Activated naive CD4-positive, alpha-beta T cell treated with anti-CD3 and anti-CD28 coated beads, Interleukin-2, amount 50 U/mL, for 24 hours (primary cell): ENCODE data around the gene SRRT.

Experiments
- H3K27ac Mint-ChIP-seq: one replicate; pipeline ENCODE4 v1.8.0; 2021; ENCODE audit warnings: mild to moderate bottlenecking, mixed read lengths
- H3K27me3 Mint-ChIP-seq: one replicate; pipeline ENCODE4 v1.8.0; 2021; ENCODE audit warnings: mixed read lengths
- H3K36me3 Mint-ChIP-seq: one replicate; pipeline ENCODE4 v1.8.0; 2021; ENCODE audit warnings: mixed read lengths
- H3K4me1 Mint-ChIP-seq: one replicate; pipeline ENCODE4 v1.8.0; 2021; ENCODE audit warnings: mixed read lengths
- H3K4me3 Mint-ChIP-seq: one replicate; pipeline ENCODE4 v1.8.0; 2021; ENCODE audit warnings: mild to moderate bottlenecking, mixed read lengths
- H3K9me3 Mint-ChIP-seq: one replicate; pipeline ENCODE4 v1.8.0; 2021; ENCODE audit warnings: mixed read lengths

SRRT gene, protein sequence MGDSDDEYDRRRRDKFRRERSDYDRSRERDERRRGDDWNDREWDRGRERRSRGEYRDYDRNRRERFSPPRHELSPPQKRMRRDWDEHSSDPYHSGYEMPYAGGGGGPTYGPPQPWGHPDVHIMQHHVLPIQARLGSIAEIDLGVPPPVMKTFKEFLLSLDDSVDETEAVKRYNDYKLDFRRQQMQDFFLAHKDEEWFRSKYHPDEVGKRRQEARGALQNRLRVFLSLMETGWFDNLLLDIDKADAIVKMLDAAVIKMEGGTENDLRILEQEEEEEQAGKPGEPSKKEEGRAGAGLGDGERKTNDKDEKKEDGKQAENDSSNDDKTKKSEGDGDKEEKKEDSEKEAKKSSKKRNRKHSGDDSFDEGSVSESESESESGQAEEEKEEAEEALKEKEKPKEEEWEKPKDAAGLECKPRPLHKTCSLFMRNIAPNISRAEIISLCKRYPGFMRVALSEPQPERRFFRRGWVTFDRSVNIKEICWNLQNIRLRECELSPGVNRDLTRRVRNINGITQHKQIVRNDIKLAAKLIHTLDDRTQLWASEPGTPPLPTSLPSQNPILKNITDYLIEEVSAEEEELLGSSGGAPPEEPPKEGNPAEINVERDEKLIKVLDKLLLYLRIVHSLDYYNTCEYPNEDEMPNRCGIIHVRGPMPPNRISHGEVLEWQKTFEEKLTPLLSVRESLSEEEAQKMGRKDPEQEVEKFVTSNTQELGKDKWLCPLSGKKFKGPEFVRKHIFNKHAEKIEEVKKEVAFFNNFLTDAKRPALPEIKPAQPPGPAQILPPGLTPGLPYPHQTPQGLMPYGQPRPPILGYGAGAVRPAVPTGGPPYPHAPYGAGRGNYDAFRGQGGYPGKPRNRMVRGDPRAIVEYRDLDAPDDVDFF

DNA sequence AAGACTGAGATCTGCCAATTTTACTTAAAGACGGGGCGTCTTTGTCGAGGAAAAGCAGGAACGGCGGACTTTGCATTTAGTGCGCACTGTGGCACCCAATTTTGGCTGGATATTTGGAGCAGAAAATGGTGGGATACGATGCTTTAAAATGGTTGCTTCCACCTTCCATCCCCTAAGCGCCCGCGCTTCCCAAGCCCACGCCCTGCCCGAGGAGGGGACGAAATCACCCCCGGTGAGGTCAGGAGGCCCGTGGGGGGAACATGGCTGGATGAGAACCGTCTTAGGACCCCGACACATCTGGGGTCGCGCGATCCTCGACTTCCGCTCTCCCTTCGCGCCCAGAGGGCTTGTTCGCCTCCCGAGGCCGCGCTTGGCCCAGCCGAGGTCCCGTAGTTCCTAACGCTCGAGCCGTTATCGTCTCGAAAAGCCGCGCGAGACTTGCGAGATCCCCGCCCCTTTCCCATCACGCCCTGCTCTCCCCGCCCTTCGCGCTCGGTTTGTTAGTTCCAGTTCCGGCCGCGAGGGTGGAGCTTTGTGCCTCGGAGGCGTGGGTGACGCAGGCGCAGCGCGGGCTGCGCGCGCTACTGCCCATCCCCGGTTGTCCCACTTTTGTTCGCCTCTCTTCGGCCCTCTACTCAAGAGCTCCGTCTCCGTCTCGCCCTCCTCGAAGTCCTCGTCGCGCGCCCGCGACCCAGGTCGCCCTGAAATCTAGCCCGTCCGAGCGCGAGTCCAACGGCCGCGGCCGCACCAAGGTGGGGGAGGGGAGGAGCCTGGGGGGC lies at the start of gene SRRT:
TSS of gene SRRT (plus strand) at position 527 of the 779 bp plus-strand sequence. CDS start 488 bp downstream, outside the sequence.
- H3K9me3 Mint-ChIP-seq: no peaks in the 10 kb centered on the region
- H3K27ac Mint-ChIP-seq: peak within 1 kb of the TSS; percentile 99
- H3K36me3 Mint-ChIP-seq: peaks cover 22% of the 10 kb centered on the region
- H3K4me1 Mint-ChIP-seq: peaks cover 48% of the 10 kb centered on the region
- peak within 1 kb of the TSS; percentile 99 for H3K4me3 Mint-ChIP-seq
- H3K27me3 Mint-ChIP-seq: no peaks in the 10 kb centered on the region

DNA sequence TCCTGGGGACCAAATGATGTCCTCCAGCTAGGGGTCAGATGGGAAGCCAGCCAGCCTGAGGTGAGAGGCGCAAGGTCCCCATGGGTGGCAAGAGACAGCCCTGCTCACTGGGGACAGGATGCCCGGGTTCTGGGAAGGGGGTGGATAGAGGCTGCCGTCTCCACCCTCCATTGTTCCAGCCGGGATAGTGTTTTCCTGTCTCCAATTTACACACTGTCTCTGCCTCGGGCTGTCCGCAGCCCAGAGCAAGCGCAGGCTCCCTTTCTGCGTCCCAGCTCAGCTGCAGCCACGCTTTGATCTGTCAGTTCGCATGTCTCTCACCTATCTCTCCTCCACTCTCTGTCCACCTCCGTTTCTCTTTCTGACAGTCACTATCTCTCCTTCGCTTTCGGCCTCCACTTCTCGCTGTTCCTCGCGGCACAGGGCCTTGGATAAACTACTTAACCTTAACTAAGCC lies 49.7 kb upstream of the SRRT start:
- Mint-ChIP-seq H3K27ac (no peak overlapping the region), H3K4me1 (peaks cover 19% of the 10 kb centered on the region), H3K27me3 (peaks cover 23% of the 10 kb centered on the region), H3K4me3 (no peak overlapping the region), H3K9me3 (no peaks in the 10 kb centered on the region), H3K36me3 (peaks cover 2% of the 10 kb centered on the region)

DNA sequence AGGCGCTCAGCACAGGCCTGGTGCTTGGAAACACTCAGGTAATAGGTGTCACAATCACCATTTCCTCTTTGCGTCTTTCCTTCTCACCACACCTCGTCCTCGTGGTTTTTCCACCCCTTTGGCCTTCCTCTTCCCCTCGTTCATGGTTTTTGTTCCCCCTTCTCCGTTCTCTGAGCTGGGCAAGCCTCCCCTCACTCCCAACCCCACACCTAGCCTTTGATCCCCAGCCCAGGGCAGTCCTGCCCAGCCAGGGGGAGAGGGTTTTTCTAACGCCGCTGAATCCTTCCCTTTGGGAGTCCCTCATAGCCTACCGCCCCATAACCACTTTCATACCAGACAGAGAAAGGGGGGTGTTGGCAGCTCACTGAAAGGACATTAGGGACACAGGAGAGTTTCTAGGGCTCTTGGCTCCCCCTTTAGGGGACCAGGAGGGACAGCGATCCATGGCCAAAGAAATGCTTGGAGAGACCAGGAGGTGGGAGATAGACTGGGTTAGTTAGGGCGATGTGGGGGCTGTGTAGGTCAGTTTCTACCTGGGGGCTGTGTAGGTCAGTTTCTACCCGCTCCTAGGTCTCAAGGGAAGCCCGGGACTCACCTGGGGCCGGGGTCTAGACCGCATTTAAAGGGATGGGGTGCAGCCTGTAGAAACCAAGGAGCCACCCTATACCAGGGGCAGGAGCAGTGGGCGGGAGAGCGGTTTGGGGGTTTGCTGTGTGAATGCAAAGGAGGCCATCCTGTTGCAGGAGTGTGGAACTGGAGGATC lies 49.0 kb upstream of the SRRT start:
- peak overlapping the region; percentile 82 for H3K4me3 Mint-ChIP-seq
- H3K27ac Mint-ChIP-seq: peak overlapping the region; percentile 74
- H3K9me3 Mint-ChIP-seq: no peaks in the 10 kb centered on the region
- peaks cover 23% of the 10 kb centered on the region for H3K27me3 Mint-ChIP-seq
- peaks cover 2% of the 10 kb centered on the region for H3K36me3 Mint-ChIP-seq
- H3K4me1 Mint-ChIP-seq: peaks cover 19% of the 10 kb centered on the region

DNA sequence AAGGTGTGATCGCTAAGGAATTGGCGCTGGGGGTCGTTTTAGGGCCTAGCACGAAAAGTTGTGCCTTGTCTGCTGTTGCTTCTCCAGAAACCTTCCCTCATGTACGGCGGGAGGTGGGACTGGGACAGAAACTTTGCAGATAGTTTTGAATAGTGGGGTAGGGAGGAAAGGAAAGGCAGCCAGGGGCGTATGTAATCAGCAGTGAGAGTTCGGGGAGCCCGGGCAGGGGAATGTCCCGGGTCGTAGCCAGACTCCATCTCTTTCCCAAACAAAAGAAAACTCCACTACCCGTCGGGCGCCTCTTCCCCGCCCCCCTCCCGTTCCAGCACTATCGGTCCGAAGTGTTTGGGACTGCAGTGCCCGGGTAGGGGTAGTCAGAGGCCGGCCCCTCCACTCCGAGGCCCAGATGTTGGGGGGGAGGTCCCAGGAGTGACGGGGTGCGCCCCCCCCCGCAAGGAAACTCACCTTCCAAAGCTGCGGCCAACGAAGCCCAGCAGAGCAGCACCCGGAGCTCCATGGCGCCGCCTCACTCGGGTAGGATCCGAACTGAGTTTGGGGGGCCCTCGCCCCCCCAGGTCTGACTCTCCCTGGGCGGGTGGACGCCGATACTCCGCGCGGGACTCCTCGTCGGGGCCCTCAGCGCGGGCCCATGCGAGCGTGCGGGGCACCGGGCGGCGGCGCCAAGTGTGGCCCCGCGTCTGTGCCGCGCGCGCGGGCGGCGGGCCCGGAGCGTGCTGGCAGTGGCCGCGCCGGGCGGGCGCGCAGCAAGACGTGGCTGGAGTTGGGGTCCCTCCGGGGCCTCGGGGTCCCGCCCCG lies 48.2 kb upstream of the SRRT start:
- Mint-ChIP-seq H3K27ac (peak overlapping the region; percentile 55), H3K4me1 (peaks cover 19% of the 10 kb centered on the region), H3K36me3 (peaks cover 2% of the 10 kb centered on the region), H3K9me3 (no peaks in the 10 kb centered on the region), H3K27me3 (peaks cover 24% of the 10 kb centered on the region), H3K4me3 (peak overlapping the region; percentile 82)

DNA sequence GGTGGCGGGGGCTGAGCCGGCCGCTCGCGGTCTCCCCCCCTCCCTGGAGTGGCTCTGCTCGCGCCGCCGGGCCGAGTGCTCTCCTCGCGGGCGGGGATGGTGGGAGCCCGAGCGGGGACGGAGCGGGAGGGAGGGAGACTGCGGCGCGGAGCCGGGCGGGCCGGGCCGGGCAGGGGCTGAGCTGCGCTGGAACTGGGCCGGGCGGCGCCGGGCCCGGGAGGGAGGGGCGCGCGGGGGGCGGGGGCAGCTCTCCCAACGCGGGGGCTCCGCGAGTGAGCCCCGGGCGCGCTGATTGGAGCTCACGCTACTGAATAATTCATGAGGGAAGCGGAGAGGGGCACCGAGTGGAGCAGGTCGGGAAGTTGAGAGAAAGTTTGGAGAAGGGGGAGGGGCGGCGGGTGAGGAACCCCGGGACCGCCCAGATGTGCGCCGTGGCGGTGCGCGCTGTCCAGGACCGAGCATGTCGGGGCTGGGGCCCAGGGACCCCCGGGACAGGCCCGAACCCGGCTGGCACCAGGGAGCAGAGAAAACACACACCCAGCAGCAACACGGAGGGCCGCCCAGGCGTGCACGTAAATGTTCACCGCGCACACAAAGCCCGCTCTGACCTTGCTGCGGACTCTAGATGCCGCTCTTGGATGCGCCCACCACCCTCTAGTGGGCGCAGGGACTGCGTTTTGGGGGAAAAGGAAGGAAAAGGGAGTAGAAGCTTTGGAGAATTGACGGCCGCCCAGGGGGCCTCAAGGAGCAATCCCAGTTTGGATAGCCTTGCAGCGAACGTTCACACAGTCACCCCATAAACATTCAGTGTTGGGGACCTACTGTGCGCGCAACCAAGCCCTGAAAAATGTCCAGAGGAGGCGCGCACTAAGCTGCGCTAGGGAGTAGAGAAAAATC lies 47.3 kb upstream of the SRRT start, which contains the start of gene EPHB4:
TSS of gene EPHB4 (minus strand) at position 194 of the 897 bp plus-strand sequence. CDS start 493 bp downstream, outside the sequence.
- Mint-ChIP-seq H3K4me1 (peaks cover 19% of the 10 kb centered on the region), H3K9me3 (no peaks in the 10 kb centered on the region), H3K36me3 (peaks cover 2% of the 10 kb centered on the region), H3K27me3 (peaks cover 25% of the 10 kb centered on the region), H3K27ac (peak within 1 kb of the TSS; percentile 55), H3K4me3 (peak within 1 kb of the TSS; percentile 82)

DNA sequence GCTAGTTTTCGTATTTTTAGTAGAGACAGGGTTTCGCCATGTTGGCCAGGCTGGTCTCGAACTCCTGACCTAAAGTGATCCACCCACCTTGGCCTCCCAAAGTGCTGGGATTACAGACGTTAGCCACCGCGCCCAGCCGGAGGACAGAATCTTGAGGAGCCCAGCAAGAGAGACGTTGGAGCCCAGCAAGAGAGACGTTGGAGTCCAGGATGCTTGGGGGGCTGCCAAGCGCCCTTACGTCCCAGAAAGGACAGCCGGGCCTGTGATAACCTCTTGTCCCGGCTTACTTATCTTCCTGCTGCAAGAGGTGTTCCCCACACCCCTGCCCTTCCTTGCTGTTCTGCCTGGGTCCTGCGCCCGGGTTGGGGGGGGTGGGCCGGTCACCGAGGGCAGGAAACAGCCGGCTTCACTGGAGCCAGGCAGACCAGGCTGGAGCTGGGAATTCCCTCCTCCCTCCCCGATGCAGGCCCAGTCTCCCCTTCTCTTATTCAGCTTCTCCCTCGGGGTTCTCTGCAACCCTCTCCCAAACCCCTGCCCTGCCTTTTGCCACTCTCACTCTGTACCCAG lies 45.7 kb upstream of the SRRT start:
- H3K27me3 Mint-ChIP-seq: peaks cover 25% of the 10 kb centered on the region
- peaks cover 2% of the 10 kb centered on the region for H3K36me3 Mint-ChIP-seq
- peaks cover 19% of the 10 kb centered on the region for H3K4me1 Mint-ChIP-seq
- no peak overlapping the region for H3K4me3 Mint-ChIP-seq
- H3K27ac Mint-ChIP-seq: peak overlapping the region; percentile 23
- no peaks in the 10 kb centered on the region for H3K9me3 Mint-ChIP-seq

DNA sequence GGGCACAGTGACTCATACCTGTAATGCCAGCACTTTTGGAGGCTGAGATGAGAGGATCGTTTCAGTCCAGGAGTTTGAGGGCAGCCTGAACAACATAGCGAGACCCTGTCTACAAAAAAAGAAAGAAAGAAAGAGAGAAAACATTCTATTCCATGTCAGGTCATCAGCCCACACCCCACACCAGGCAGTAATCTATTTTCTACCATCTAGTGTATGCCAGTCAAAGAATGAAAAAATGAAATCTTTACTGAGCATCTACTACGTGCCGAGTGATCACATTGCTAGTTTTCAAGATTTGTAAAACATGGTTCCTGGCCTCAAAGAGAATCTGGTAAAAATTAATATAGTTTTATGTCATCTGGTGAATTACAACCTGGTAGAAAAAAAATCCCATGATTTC lies 44.5 kb upstream of the SRRT start:
- peaks cover 1% of the 10 kb centered on the region for H3K36me3 Mint-ChIP-seq
- H3K27ac Mint-ChIP-seq: no peak overlapping the region
- H3K9me3 Mint-ChIP-seq: no peaks in the 10 kb centered on the region
- H3K27me3 Mint-ChIP-seq: peaks cover 23% of the 10 kb centered on the region
- H3K4me3 Mint-ChIP-seq: no peak overlapping the region
- H3K4me1 Mint-ChIP-seq: peaks cover 19% of the 10 kb centered on the region

DNA sequence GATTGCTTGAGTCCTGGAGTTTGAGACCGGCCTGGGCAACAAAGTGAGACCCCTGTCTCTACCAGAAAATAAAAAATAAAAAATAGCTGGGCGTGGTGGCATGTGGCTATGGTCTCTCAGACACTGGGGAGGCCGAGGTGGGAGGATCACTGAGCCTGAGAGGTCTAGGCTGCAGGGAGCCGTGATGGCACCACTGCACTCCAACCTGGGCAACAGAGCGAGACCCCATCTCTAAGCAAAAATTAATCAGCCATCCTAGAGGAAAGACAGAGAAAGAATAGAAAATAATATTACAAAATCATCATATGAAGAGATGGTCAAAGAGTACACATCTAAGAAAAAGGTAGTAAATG lies 42.6 kb upstream of the SRRT start:
- Mint-ChIP-seq H3K27ac (no peak overlapping the region), H3K4me3 (no peak overlapping the region), H3K4me1 (peaks cover 16% of the 10 kb centered on the region), H3K9me3 (no peaks in the 10 kb centered on the region), H3K27me3 (peaks cover 12% of the 10 kb centered on the region), H3K36me3 (no peaks in the 10 kb centered on the region)

DNA sequence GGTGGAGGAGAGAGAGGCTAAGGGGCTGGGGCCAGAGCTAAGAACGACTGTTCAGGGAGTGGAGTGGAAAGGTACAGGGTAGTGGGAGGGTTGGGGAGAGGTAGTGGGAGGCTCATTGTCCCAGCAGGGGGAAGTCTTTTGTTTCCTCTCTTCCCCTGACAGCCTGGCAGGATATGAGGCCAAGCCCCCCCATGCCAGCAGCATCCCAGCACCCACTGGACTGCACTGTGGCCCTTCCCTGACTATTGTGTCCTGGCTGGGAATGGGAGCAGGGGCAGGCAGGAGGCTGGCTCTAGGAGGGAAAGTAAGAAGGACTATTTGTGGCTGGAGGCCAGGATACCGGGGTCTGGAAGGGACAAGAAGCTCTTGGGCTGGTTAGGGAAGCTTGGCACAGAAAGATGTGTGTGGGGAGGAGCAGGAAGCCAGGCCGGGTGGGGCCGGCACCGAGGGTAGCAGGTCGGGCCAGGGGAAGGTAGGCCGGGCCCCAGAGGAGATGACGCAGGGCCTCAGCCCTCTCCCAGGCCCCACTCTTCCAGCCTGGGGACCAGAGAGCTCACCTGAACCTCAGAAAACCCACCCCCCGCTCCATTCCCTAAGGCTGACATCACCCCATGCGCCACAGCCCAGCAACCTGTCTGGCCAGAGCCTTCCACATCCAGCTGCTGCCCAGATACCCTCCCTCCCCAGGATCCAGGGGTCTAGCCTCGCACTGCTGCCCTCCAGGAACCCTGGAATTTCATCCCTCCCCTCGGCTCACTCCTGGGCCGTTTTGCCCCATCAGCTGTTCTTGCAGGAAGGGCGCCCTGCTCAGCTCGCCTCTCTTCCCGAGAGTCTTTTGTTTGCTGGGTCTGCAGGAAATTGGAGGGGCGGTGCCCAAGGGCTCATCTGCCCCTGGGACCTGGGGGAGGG lies 38.7 kb upstream of the SRRT start:
- no peak overlapping the region for H3K27ac Mint-ChIP-seq
- no peaks in the 10 kb centered on the region for H3K9me3 Mint-ChIP-seq
- H3K4me3 Mint-ChIP-seq: peak overlapping the region; percentile 34
- H3K4me1 Mint-ChIP-seq: peaks cover 9% of the 10 kb centered on the region
- H3K27me3 Mint-ChIP-seq: peaks cover 2% of the 10 kb centered on the region
- no peaks in the 10 kb centered on the region for H3K36me3 Mint-ChIP-seq

DNA sequence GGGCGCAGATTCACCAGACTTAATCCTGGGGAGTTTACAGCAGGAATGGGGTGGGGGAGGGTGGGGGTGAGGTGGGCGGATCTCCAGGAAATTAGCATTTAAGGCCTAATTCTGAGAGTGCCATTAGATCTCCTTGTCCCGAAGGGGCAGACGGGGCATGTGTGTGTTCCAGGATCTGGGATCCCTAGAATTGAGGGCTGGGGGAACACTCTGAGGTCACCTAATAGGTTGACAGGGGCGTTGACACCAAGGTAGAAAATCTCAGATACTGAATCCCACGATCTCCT lies 38.1 kb upstream of the SRRT start:
- no peaks in the 10 kb centered on the region for H3K9me3 Mint-ChIP-seq
- peaks cover 9% of the 10 kb centered on the region for H3K4me1 Mint-ChIP-seq
- peak overlapping the region; percentile 79 for H3K27ac Mint-ChIP-seq
- H3K27me3 Mint-ChIP-seq: peaks cover under 1% of the 10 kb centered on the region
- H3K4me3 Mint-ChIP-seq: peak overlapping the region; percentile 85
- no peaks in the 10 kb centered on the region for H3K36me3 Mint-ChIP-seq

DNA sequence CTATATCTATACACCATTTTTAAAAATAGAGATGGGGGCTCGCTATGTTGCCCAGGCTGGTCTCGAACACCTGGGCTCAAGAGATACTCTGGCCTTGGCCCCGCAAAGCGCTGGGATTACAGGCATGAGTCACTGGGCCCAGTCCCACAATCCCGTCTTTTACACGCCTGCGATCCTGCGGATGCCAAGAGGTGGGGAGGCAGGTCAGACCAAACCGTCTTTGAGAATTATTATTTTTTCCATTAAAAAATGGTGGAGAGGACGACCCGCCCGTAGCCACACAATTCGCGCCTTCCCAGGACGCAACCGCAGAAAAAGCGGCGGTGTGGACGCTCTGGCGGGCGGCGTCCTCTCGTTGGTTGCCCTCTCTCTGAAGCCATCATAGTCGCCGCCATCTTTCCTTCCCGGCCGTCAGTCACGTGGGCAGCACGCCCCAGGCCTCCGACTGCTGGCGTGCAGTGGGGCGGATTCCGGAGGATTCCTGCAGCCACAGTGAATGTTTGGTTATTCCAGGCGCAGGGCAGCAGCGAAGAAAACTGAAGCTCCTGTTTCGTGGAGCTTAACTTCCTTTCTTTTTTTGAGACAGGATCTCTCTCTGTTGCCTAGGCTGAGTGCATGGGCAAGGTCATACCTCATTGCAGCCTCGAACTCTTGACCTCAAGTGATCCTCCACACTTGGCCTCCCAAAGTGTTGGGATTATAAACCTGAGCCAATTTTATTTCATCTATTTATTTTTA lies 37.6 kb upstream of the SRRT start:
- H3K4me1 Mint-ChIP-seq: peaks cover 9% of the 10 kb centered on the region
- no peaks in the 10 kb centered on the region for H3K36me3 Mint-ChIP-seq
- H3K4me3 Mint-ChIP-seq: peak overlapping the region; percentile 85
- peak overlapping the region; percentile 79 for H3K27ac Mint-ChIP-seq
- H3K27me3 Mint-ChIP-seq: no peaks in the 10 kb centered on the region
- no peaks in the 10 kb centered on the region for H3K9me3 Mint-ChIP-seq

DNA sequence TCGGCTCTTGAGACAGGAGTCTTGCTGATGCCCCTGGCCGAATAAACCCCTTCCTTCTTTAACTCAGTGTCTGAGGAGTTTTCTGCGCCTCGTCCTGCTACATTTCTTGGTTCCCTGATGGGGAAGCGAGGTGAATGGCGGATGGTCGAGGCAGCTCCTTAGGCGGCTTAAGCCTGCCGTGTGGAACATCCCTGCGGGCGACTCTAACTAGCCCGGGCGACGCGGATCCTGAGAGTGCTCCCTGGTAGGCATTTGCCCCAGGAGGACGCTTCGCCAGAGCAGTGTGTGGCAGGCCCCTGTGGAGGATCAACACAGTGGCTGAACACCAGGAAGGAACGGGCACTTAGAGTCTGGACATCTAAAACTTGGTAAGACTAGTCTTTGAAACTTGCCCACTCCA lies 35.5 kb upstream of the SRRT start:
- no peak overlapping the region for H3K4me3 Mint-ChIP-seq
- H3K36me3 Mint-ChIP-seq: no peaks in the 10 kb centered on the region
- no peaks in the 10 kb centered on the region for H3K27me3 Mint-ChIP-seq
- peaks cover 9% of the 10 kb centered on the region for H3K4me1 Mint-ChIP-seq
- H3K27ac Mint-ChIP-seq: no peak overlapping the region
- no peaks in the 10 kb centered on the region for H3K9me3 Mint-ChIP-seq
